HCT116 (cell line): ENCODE results near the gene FBLN7. TPM values are rescaled to one million over a fixed set of nuclear protein-coding genes. Genes with fewer than 3 reads are reported as not detected.

Source experiments
- ATAC-seq: fragments of 200-7000 bp; cut with Tn5 transposase; 2 replicates; pipeline ENCODE4 v1.9.1; 2020; ENCODE audit warnings: mild to moderate bottlenecking, moderate library complexity
- BruUV-seq: library from RNA; stranded (reverse); fragments of 400-500 nt; replicated peaks from 2 replicates; lab custom pipeline; 2021; lab: Mats Ljungman, UMichigan
- CTCF ChIA-PET: fragments of 300-600 bp; sonication (Branson Sonifier 250); formaldehyde crosslinking; loops from one replicate; lab custom pipeline; 2021; ENCODE audit warnings: antibody characterized with exemption; lab: Charles Lee
- POLR2A ChIA-PET: fragments of 300-600, 350-600 bp; sonication (Branson Sonifier 250); formaldehyde crosslinking; loops from one replicate; lab custom pipeline; 2021; ENCODE audit warnings: antibody characterized with exemption; lab: Charles Lee
- RAD21 ChIA-PET, 2 experiments: fragments of 300-600 bp; sonication (Branson Sonifier 250); formaldehyde crosslinking; loops; one replicate each; lab custom pipeline; 2023; ENCODE audit warnings: low total read pairs in 2 of 2; ENCODE audit not compliant: uncharacterized antibody in 2 of 2, unreplicated experiment in 2 of 2, low non-redundant PET in 1 of 2; lab: Charles Lee
- DNase-seq: peaks from one replicate; pipeline ENCODE4 v3.0.0-alpha.2; 2010; ENCODE audit warnings: low read depth, low spot score
- H2AFZ ChIP-seq: fragments of 200-600 bp; shearing (Covaris generic), sonication (generic); 2 replicates; pipeline ENCODE4 v1.6.1; 2017; ENCODE audit warnings: low read depth, mixed run types, mixed read lengths, antibody characterized with exemption, low read length; ENCODE audit not compliant: poor library complexity, severe bottlenecking
- H3K27ac ChIP-seq: 2 replicates; pipeline ENCODE4 v1.5.1; 2012; ENCODE audit warnings: low read depth, low read length
- H3K27me3 ChIP-seq: fragments of 200-600 bp; sonication (generic); 2 replicates; pipeline ENCODE4 v1.6.1; 2016; ENCODE audit warnings: mixed run types, low read length, mixed read lengths; ENCODE audit not compliant: insufficient read depth
- H3K36me3 ChIP-seq, 2 experiments: fragments of 200-500 bp in 1 of 2; fragments of 200-600 bp in 1 of 2; sonication (Bioruptor generic) in 1 of 2; sonication (generic) in 1 of 2; 2 replicates each; pipeline versions ENCODE4 v1.5.1 to v1.6.1; 2014 to 2016; ENCODE audit warnings: low read length in 2 of 2, inconsistent platforms in 1 of 2, mixed read lengths in 1 of 2, mixed run types in 1 of 2; ENCODE audit not compliant: insufficient read depth in 2 of 2, control insufficient read depth in 1 of 2
- H3K4me1 ChIP-seq, 2 experiments: fragments of 200-600 bp in 1 of 2; sonication (generic) in 1 of 2; 2 replicates each; pipeline versions ENCODE4 v1.5.1 to v1.6.1; 2012 to 2017; ENCODE audit warnings: low read length in 2 of 2, inconsistent platforms in 1 of 2, mild to moderate bottlenecking in 1 of 2, mixed read lengths in 1 of 2, mixed run types in 1 of 2, moderate library complexity in 1 of 2; ENCODE audit not compliant: insufficient read depth in 2 of 2, control insufficient read depth in 1 of 2
- H3K4me2 ChIP-seq: fragments of 200-600 bp; sonication (generic); 2 replicates; pipeline ENCODE4 v1.6.1; 2017; ENCODE audit warnings: mixed run types, low read length, mixed read lengths
- H3K4me3 ChIP-seq, 2 experiments: fragments of 200-600 bp in 1 of 2; sonication (generic) in 1 of 2; replicated peaks in 1 of 2; 2 replicates each; pipeline ENCODE4 v1.5.1; 2011 to 2016; ENCODE audit warnings: low read length in 2 of 2, control low read depth in 1 of 2, low read depth in 1 of 2, mild to moderate bottlenecking in 1 of 2, mixed read lengths in 1 of 2, mixed run types in 1 of 2
- H3K79me2 ChIP-seq: fragments of 200-600 bp; sonication (generic); 2 replicates; pipeline ENCODE4 v1.6.1; 2017; ENCODE audit warnings: mild to moderate bottlenecking, mixed run types, low read length, moderate library complexity, mixed read lengths; ENCODE audit not compliant: insufficient read depth
- H3K9ac ChIP-seq: fragments of 200-600 bp; sonication (generic); 2 replicates; pipeline ENCODE4 v1.6.1; 2016; ENCODE audit warnings: low read length, mixed read lengths
- H3K9me2 ChIP-seq: fragments of 200-600 bp; sonication (generic), shearing (Covaris generic); 2 replicates; pipeline ENCODE4 v1.6.1; 2017; ENCODE audit warnings: mixed run types, mild to moderate bottlenecking, moderate library complexity; ENCODE audit not compliant: insufficient read depth
- H3K9me3 ChIP-seq, 2 experiments: fragments of 200-500 bp in 1 of 2; fragments of 200-600 bp in 1 of 2; sonication (Bioruptor generic) in 1 of 2; sonication (generic) in 1 of 2; 2 replicates each; pipeline ENCODE4 v1.6.1; 2014 to 2017; ENCODE audit warnings: low read length in 2 of 2, mixed read lengths in 2 of 2, inconsistent platforms in 1 of 2, low read depth in 1 of 2, mild to moderate bottlenecking in 1 of 2, mixed run types in 1 of 2, moderate library complexity in 1 of 2; ENCODE audit not compliant: control insufficient read depth in 1 of 2, insufficient read depth in 1 of 2
- H4K20me1 ChIP-seq: fragments of 200-600 bp; sonication (generic), shearing (Covaris generic); 2 replicates; pipeline ENCODE4 v1.6.1; 2017; ENCODE audit warnings: mixed run types, mild to moderate bottlenecking, moderate library complexity; ENCODE audit not compliant: insufficient read depth
- CBX3 ChIP-seq: IDR thresholded peaks from 2 replicates; pipeline ENCODE4 v1.6.1; 2012; ENCODE audit warnings: low read depth
- EGR1 ChIP-seq: IDR thresholded peaks from 2 replicates; pipeline ENCODE4 v1.6.1; 2012; ENCODE audit warnings: low read depth
- ELF1 ChIP-seq: IDR thresholded peaks from 2 replicates; pipeline ENCODE4 v1.6.1; 2012; ENCODE audit warnings: low read depth, borderline replicate concordance
- EZH2 ChIP-seq: fragments of 200-600 bp; sonication (generic); IDR thresholded peaks from 2 replicates; pipeline ENCODE4 v1.6.1; 2017; ENCODE audit warnings: antibody characterized with exemption, mixed run types
- EZH2phosphoT487 ChIP-seq: fragments of 200-600 bp; IDR thresholded peaks from 2 replicates; pipeline ENCODE4 v1.6.1; 2018; ENCODE audit warnings: antibody characterized with exemption, borderline replicate concordance
- FOSL1 ChIP-seq: IDR thresholded peaks from 2 replicates; pipeline ENCODE4 v1.6.1; 2012; ENCODE audit warnings: low read depth
- JUND ChIP-seq: IDR thresholded peaks from 2 replicates; pipeline ENCODE4 v1.6.1; 2012
- POLR2A ChIP-seq: IDR thresholded peaks from 2 replicates; pipeline ENCODE4 v1.7.0; 2011; ENCODE audit warnings: borderline replicate concordance; ENCODE audit not compliant: insufficient read depth, insufficient read length; ENCODE audit errors: extremely low read depth
- POLR2AphosphoS5 ChIP-seq: IDR thresholded peaks from 2 replicates; pipeline ENCODE4 v1.6.1; 2011; ENCODE audit warnings: mild to moderate bottlenecking, low read depth, low read length, moderate library complexity
- SRF ChIP-seq: IDR thresholded peaks from 2 replicates; pipeline ENCODE4 v1.6.1; 2012; ENCODE audit warnings: low read depth
- YY1 ChIP-seq: IDR thresholded peaks from 2 replicates; pipeline ENCODE4 v1.6.1; 2011; ENCODE audit warnings: low read length, low read depth, moderate library complexity, mild to moderate bottlenecking; ENCODE audit not compliant: insufficient replicate concordance; ENCODE audit errors: extremely low read depth
- ZFX ChIP-seq: fragments of 450-650 bp; IDR thresholded peaks from 2 replicates; pipeline ENCODE4 v1.6.1; 2017
- ZNF274 ChIP-seq: fragments of 200-500 bp; sonication (Bioruptor generic); IDR thresholded peaks from 2 replicates; pipeline ENCODE4 v1.6.1; 2014; ENCODE audit warnings: mild to moderate bottlenecking, low read depth, low read length, inconsistent platforms
- intact Hi-C: fragments of 100-400 bp; cut with micrococcal nuclease; formaldehyde crosslinking; loops from 2 replicates; pipeline ENCODE4 v1.10.0; 2022
- total RNA-seq: library from RNA; stranded (reverse); gene quantifications from one replicate; pipeline ENCODE4 v1.2.1, GENCODE V29; 2021; ENCODE audit not compliant: unreplicated experiment
- TF ChIP-seq, protein P1 (sequence below), 3 experiments: fragments of 200-600 bp in 1 of 3; sonication (generic) in 1 of 3; IDR thresholded peaks in 2 of 3; conservative IDR thresholded peaks in 1 of 3; 2 replicates each; pipeline ENCODE4 v1.5.1; 2012 to 2017; ENCODE audit warnings: low read depth in 2 of 3, low read length in 2 of 3, antibody characterized with exemption in 1 of 3, borderline replicate concordance in 1 of 3, control low read depth in 1 of 3, mild to moderate bottlenecking in 1 of 3, mixed read lengths in 1 of 3, mixed run types in 1 of 3, moderate library complexity in 1 of 3; ENCODE audit not compliant: insufficient read depth in 1 of 3
- TF ChIP-seq, protein P2 (sequence below): IDR thresholded peaks from 2 replicates; pipeline ENCODE4 v1.6.1; 2012; ENCODE audit warnings: low read depth

FBLN7 gene
- total RNA-seq, 1 experiment from 2014 or later, result 0.34 TPM

DNA sequence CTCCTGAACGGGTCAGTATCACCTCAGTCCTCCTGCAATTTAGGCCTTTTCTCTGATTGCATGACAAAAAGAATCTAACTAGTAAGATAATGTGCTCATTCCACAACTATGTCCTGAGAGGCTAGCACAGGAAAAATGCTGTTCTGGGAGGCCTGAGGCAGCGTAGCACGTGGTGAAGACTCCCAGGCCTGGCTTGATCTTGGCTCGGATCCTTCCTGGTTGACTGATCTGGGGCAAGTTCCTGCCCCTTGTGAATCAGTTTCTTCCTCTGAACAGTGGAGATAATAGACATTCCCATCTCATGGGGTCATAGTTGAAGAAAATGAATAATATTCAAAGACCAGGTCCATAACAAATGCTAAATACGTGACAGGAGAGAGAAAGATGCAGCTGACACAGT lies 12.3 kb downstream of the FBLN7 start:
- no peaks in the 10 kb centered on the region for H3K9me3 ChIP-seq
- DNase-seq (no peak), ATAC-seq (no peak)
- H3K4me1 ChIP-seq, result no peaks in the 10 kb centered on the region
- no peak overlapping the region for H2AFZ ChIP-seq
- TF ChIP-seq POLR2A, result no peak
- TF ChIP-seq FOSL1, result no peak
- no peak for TF ChIP-seq POLR2AphosphoS5
- no peak for TF ChIP-seq ELF1
- TF ChIP-seq SRF, result no peak
- TF ChIP-seq EZH2, result no peak
- no peak for TF ChIP-seq EZH2phosphoT487
- TF ChIP-seq EGR1, result no peak
- no peak for TF ChIP-seq YY1
- TF ChIP-seq, protein P1, sequence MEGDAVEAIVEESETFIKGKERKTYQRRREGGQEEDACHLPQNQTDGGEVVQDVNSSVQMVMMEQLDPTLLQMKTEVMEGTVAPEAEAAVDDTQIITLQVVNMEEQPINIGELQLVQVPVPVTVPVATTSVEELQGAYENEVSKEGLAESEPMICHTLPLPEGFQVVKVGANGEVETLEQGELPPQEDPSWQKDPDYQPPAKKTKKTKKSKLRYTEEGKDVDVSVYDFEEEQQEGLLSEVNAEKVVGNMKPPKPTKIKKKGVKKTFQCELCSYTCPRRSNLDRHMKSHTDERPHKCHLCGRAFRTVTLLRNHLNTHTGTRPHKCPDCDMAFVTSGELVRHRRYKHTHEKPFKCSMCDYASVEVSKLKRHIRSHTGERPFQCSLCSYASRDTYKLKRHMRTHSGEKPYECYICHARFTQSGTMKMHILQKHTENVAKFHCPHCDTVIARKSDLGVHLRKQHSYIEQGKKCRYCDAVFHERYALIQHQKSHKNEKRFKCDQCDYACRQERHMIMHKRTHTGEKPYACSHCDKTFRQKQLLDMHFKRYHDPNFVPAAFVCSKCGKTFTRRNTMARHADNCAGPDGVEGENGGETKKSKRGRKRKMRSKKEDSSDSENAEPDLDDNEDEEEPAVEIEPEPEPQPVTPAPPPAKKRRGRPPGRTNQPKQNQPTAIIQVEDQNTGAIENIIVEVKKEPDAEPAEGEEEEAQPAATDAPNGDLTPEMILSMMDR (IDR thresholded peaks at IDR 0.05 in 2 of 3, conservative IDR thresholded peaks at IDR 0.05 in 1 of 3; ENCODE audit: borderline replicate concordance in 1 of 3, insufficient read depth in 1 of 3, low read depth in 2 of 3, low read length in 2 of 3), result no peak
- TF ChIP-seq JUND, result no peak
- no peak for TF ChIP-seq ZNF274
- TF ChIP-seq CBX3, result no peak
- TF ChIP-seq ZFX, result no peak
- TF ChIP-seq, protein P2, sequence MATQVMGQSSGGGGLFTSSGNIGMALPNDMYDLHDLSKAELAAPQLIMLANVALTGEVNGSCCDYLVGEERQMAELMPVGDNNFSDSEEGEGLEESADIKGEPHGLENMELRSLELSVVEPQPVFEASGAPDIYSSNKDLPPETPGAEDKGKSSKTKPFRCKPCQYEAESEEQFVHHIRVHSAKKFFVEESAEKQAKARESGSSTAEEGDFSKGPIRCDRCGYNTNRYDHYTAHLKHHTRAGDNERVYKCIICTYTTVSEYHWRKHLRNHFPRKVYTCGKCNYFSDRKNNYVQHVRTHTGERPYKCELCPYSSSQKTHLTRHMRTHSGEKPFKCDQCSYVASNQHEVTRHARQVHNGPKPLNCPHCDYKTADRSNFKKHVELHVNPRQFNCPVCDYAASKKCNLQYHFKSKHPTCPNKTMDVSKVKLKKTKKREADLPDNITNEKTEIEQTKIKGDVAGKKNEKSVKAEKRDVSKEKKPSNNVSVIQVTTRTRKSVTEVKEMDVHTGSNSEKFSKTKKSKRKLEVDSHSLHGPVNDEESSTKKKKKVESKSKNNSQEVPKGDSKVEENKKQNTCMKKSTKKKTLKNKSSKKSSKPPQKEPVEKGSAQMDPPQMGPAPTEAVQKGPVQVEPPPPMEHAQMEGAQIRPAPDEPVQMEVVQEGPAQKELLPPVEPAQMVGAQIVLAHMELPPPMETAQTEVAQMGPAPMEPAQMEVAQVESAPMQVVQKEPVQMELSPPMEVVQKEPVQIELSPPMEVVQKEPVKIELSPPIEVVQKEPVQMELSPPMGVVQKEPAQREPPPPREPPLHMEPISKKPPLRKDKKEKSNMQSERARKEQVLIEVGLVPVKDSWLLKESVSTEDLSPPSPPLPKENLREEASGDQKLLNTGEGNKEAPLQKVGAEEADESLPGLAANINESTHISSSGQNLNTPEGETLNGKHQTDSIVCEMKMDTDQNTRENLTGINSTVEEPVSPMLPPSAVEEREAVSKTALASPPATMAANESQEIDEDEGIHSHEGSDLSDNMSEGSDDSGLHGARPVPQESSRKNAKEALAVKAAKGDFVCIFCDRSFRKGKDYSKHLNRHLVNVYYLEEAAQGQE, result no peak
- no peaks in the 10 kb centered on the region for H3K27me3 ChIP-seq
- H3K27ac ChIP-seq, result no peak overlapping the region
- ChIA-PET POLR2A (no interaction called here), RAD21 (no interaction called here), CTCF (no interaction called here)
- H3K4me3 ChIP-seq, result no peak overlapping the region
- no peaks in the 10 kb centered on the region for H3K9me2 ChIP-seq
- H3K9ac ChIP-seq, result no peak overlapping the region
- no peak overlapping the region for H3K4me2 ChIP-seq
- H3K36me3 ChIP-seq, result no peaks in the 10 kb centered on the region
- BruUV-seq, result no TSS peak
- no peaks in the 10 kb centered on the region for H4K20me1 ChIP-seq
- no peaks in the 10 kb centered on the region for H3K79me2 ChIP-seq
- intact Hi-C loops, result no loop called here
